Measurements from ENCODE around the gene NAP1L4.

Gene NAP1L4

GRCh38 chr11:2975594-2975993 lies 16.5 kb downstream of the NAP1L4 start:
- H3K4me3 ChIP-seq (ENCODE audit: low read depth in 1 of 2, low read length in 2 of 2) = no peak overlapping the region
- no peaks in the 10 kb centered on the region for H3K4me1 ChIP-seq (ENCODE audit: insufficient read depth, low read length)
- H3K9ac ChIP-seq (ENCODE audit: low read length) = no peak overlapping the region
- H3K27ac ChIP-seq (ENCODE audit: low read depth, low read length) = no peak overlapping the region
- peaks cover 72% of the 10 kb centered on the region for H3K36me3 ChIP-seq (ENCODE audit: insufficient read depth, low read length)
- H3K27me3 ChIP-seq (ENCODE audit: control insufficient read depth in 1 of 2, insufficient read depth in 2 of 2, low read length in 2 of 2) = no peaks in the 10 kb centered on the region
- no peaks in the 10 kb centered on the region for H3K9me3 ChIP-seq (ENCODE audit: low read length)

GRCh38 chr11:2974272-2974671 lies 17.9 kb downstream of the NAP1L4 start:
- Histone ChIP-seq H3K9me3 (ENCODE audit: low read length) (no peaks in the 10 kb centered on the region), H3K4me3 (ENCODE audit: low read depth in 1 of 2, low read length in 2 of 2) (no peak overlapping the region), H3K4me1 (ENCODE audit: insufficient read depth, low read length) (no peaks in the 10 kb centered on the region), H3K36me3 (ENCODE audit: insufficient read depth, low read length) (peaks cover 85% of the 10 kb centered on the region), H3K9ac (ENCODE audit: low read length) (no peak overlapping the region), H3K27ac (ENCODE audit: low read depth, low read length) (no peak overlapping the region), H3K27me3 (ENCODE audit: control insufficient read depth in 1 of 2, insufficient read depth in 2 of 2, low read length in 2 of 2) (no peaks in the 10 kb centered on the region)

- no peaks in the 10 kb centered on the region for H3K27me3 ChIP-seq (ENCODE audit: control insufficient read depth in 1 of 2, insufficient read depth in 2 of 2, low read length in 2 of 2)
- no peak overlapping the region for H3K4me3 ChIP-seq (ENCODE audit: low read depth in 1 of 2, low read length in 2 of 2)
- H3K27ac ChIP-seq (ENCODE audit: low read depth, low read length) = no peak overlapping the region
- H3K9ac ChIP-seq (ENCODE audit: low read length) = no peak overlapping the region
- H3K36me3 ChIP-seq (ENCODE audit: insufficient read depth, low read length) = peaks cover 94% of the 10 kb centered on the region
- H3K9me3 ChIP-seq (ENCODE audit: low read length) = no peaks in the 10 kb centered on the region
- H3K4me1 ChIP-seq (ENCODE audit: insufficient read depth, low read length) = no peaks in the 10 kb centered on the region
Observed at GRCh38 chr11:2968341-2968900, 23.7 kb downstream of the NAP1L4 start.

GRCh38 chr11:2964782-2965181 lies 27.3 kb downstream of the NAP1L4 start:
- Histone ChIP-seq H3K36me3 (ENCODE audit: insufficient read depth, low read length) (peaks cover 90% of the 10 kb centered on the region), H3K27me3 (ENCODE audit: control insufficient read depth in 1 of 2, insufficient read depth in 2 of 2, low read length in 2 of 2) (no peaks in the 10 kb centered on the region), H3K4me3 (ENCODE audit: low read depth in 1 of 2, low read length in 2 of 2) (no peak overlapping the region)

GRCh38 chr11:2963761-2964160 lies 28.4 kb downstream of the NAP1L4 start:
- Histone ChIP-seq H3K4me3 (ENCODE audit: low read depth in 1 of 2, low read length in 2 of 2) (no peak overlapping the region), H3K4me1 (ENCODE audit: insufficient read depth, low read length) (no peaks in the 10 kb centered on the region), H3K9ac (ENCODE audit: low read length) (no peak overlapping the region), H3K36me3 (ENCODE audit: insufficient read depth, low read length) (peaks cover 90% of the 10 kb centered on the region), H3K27me3 (ENCODE audit: control insufficient read depth in 1 of 2, insufficient read depth in 2 of 2, low read length in 2 of 2) (no peaks in the 10 kb centered on the region), H3K9me3 (ENCODE audit: low read length) (no peaks in the 10 kb centered on the region), H3K27ac (ENCODE audit: low read depth, low read length) (no peak overlapping the region)

More at GRCh38 chr11:2964782-2965181, 27.3 kb downstream of the NAP1L4 start:
- H3K9me3 ChIP-seq (ENCODE audit: low read length) = no peaks in the 10 kb centered on the region
- no peak overlapping the region for H3K9ac ChIP-seq (ENCODE audit: low read length)
- no peak overlapping the region for H3K27ac ChIP-seq (ENCODE audit: low read depth, low read length)
- no peaks in the 10 kb centered on the region for H3K4me1 ChIP-seq (ENCODE audit: insufficient read depth, low read length)

GRCh38 chr11:2963112-2963754 lies 28.9 kb downstream of the NAP1L4 start:
- H3K27ac ChIP-seq (ENCODE audit: low read depth, low read length) = no peak overlapping the region
- H3K9ac ChIP-seq (ENCODE audit: low read length) = no peak overlapping the region
- H3K36me3 ChIP-seq (ENCODE audit: insufficient read depth, low read length) = peaks cover 90% of the 10 kb centered on the region
- no peaks in the 10 kb centered on the region for H3K4me1 ChIP-seq (ENCODE audit: insufficient read depth, low read length)
- no peak overlapping the region for H3K4me3 ChIP-seq (ENCODE audit: low read depth in 1 of 2, low read length in 2 of 2)
- no peaks in the 10 kb centered on the region for H3K9me3 ChIP-seq (ENCODE audit: low read length)
- H3K27me3 ChIP-seq (ENCODE audit: control insufficient read depth in 1 of 2, insufficient read depth in 2 of 2, low read length in 2 of 2) = no peaks in the 10 kb centered on the region

GRCh38 chr11:2961080-2961479 lies 31.0 kb downstream of the NAP1L4 start:
- Histone ChIP-seq H3K4me1 (ENCODE audit: insufficient read depth, low read length) (no peaks in the 10 kb centered on the region), H3K27me3 (ENCODE audit: control insufficient read depth in 1 of 2, insufficient read depth in 2 of 2, low read length in 2 of 2) (no peaks in the 10 kb centered on the region), H3K36me3 (ENCODE audit: insufficient read depth, low read length) (peaks cover 92% of the 10 kb centered on the region), H3K4me3 (ENCODE audit: low read depth in 1 of 2, low read length in 2 of 2) (no peak overlapping the region), H3K9ac (ENCODE audit: low read length) (no peak overlapping the region), H3K27ac (ENCODE audit: low read depth, low read length) (no peak overlapping the region), H3K9me3 (ENCODE audit: low read length) (no peaks in the 10 kb centered on the region)

GRCh38 chr11:2960139-2960538 lies 32.0 kb downstream of the NAP1L4 start:
- Histone ChIP-seq H3K4me1 (ENCODE audit: insufficient read depth, low read length) (no peaks in the 10 kb centered on the region), H3K27ac (ENCODE audit: low read depth, low read length) (no peak overlapping the region), H3K27me3 (ENCODE audit: control insufficient read depth in 1 of 2, insufficient read depth in 2 of 2, low read length in 2 of 2) (no peaks in the 10 kb centered on the region), H3K9me3 (ENCODE audit: low read length) (no peaks in the 10 kb centered on the region), H3K36me3 (ENCODE audit: insufficient read depth, low read length) (peaks cover 92% of the 10 kb centered on the region), H3K9ac (ENCODE audit: low read length) (no peak overlapping the region), H3K4me3 (ENCODE audit: low read depth in 1 of 2, low read length in 2 of 2) (no peak overlapping the region)

GRCh38 chr11:2958251-2958650 lies 33.9 kb downstream of the NAP1L4 start:
- H3K36me3 ChIP-seq (ENCODE audit: insufficient read depth, low read length) = peaks cover 90% of the 10 kb centered on the region
- H3K9ac ChIP-seq (ENCODE audit: low read length) = no peak overlapping the region
- H3K9me3 ChIP-seq (ENCODE audit: low read length) = no peaks in the 10 kb centered on the region
- H3K27ac ChIP-seq (ENCODE audit: low read depth, low read length) = no peak overlapping the region
- no peaks in the 10 kb centered on the region for H3K27me3 ChIP-seq (ENCODE audit: control insufficient read depth in 1 of 2, insufficient read depth in 2 of 2, low read length in 2 of 2)
- no peak overlapping the region for H3K4me3 ChIP-seq (ENCODE audit: low read depth in 1 of 2, low read length in 2 of 2)
- no peaks in the 10 kb centered on the region for H3K4me1 ChIP-seq (ENCODE audit: insufficient read depth, low read length)

- H3K9ac ChIP-seq (ENCODE audit: low read length) = no peak overlapping the region
- H3K36me3 ChIP-seq (ENCODE audit: insufficient read depth, low read length) = peaks cover 96% of the 10 kb centered on the region
- H3K4me3 ChIP-seq (ENCODE audit: low read depth in 1 of 2, low read length in 2 of 2) = no peak overlapping the region
- H3K27me3 ChIP-seq (ENCODE audit: control insufficient read depth in 1 of 2, insufficient read depth in 2 of 2, low read length in 2 of 2) = no peaks in the 10 kb centered on the region
- no peaks in the 10 kb centered on the region for H3K9me3 ChIP-seq (ENCODE audit: low read length)
- H3K27ac ChIP-seq (ENCODE audit: low read depth, low read length) = no peak overlapping the region
- H3K4me1 ChIP-seq (ENCODE audit: insufficient read depth, low read length) = no peaks in the 10 kb centered on the region
Observed at GRCh38 chr11:2955906-2956476, 36.1 kb downstream of the NAP1L4 start.

- no peaks in the 10 kb centered on the region for H3K4me1 ChIP-seq (ENCODE audit: insufficient read depth, low read length)
- H3K4me3 ChIP-seq (ENCODE audit: low read depth in 1 of 2, low read length in 2 of 2) = no peak overlapping the region
- H3K27me3 ChIP-seq (ENCODE audit: control insufficient read depth in 1 of 2, insufficient read depth in 2 of 2, low read length in 2 of 2) = no peaks in the 10 kb centered on the region
- H3K36me3 ChIP-seq (ENCODE audit: insufficient read depth, low read length) = peaks cover 91% of the 10 kb centered on the region
- H3K9ac ChIP-seq (ENCODE audit: low read length) = no peak overlapping the region
- no peak overlapping the region for H3K27ac ChIP-seq (ENCODE audit: low read depth, low read length)
- H3K9me3 ChIP-seq (ENCODE audit: low read length) = no peaks in the 10 kb centered on the region
Observed at GRCh38 chr11:2954263-2954662, 37.9 kb downstream of the NAP1L4 start.

- Histone ChIP-seq H3K9me3 (ENCODE audit: low read length) (no peaks in the 10 kb centered on the region), H3K27me3 (ENCODE audit: control insufficient read depth in 1 of 2, insufficient read depth in 2 of 2, low read length in 2 of 2) (no peaks in the 10 kb centered on the region), H3K4me1 (ENCODE audit: insufficient read depth, low read length) (no peaks in the 10 kb centered on the region), H3K9ac (ENCODE audit: low read length) (no peak overlapping the region), H3K4me3 (ENCODE audit: low read depth in 1 of 2, low read length in 2 of 2) (no peak overlapping the region), H3K27ac (ENCODE audit: low read depth, low read length) (no peak overlapping the region), H3K36me3 (ENCODE audit: insufficient read depth, low read length) (peaks cover 91% of the 10 kb centered on the region)
Observed at GRCh38 chr11:2952290-2952689, 39.8 kb downstream of the NAP1L4 start.
